PC-3 (cell line): ENCODE data around the gene ELOVL2. TPM values are rescaled to one million over a fixed set of nuclear protein-coding genes. Genes with fewer than 3 reads are reported as not detected.
A peak's percentile ranks its signal among the peaks of the same experiment; 100 is the strongest.

Experiments used
- ATAC-seq: fragments of 200-7000 bp; cut with Tn5 transposase; 2 replicates; pipeline ENCODE4 v1.9.1; 2020; ENCODE audit warnings: mild to moderate bottlenecking, moderate library complexity
- Bru-seq: library from RNA; stranded (reverse); fragments of 400-500 nt; gene quantifications from one replicate; lab custom pipeline; 2021; lab: Mats Ljungman, UMichigan
- BruChase-seq, 2 experiments: library from RNA; stranded (reverse); fragments of 400-500 nt; gene quantifications; one replicate each; lab custom pipeline; 2021; lab: Mats Ljungman, UMichigan
- BruUV-seq: library from RNA; stranded (reverse); fragments of 400-500 nt; replicated peaks from 2 replicates; lab custom pipeline; 2021; lab: Mats Ljungman, UMichigan
- CTCF ChIA-PET: fragments of 300-600 bp; sonication (Branson Sonifier 250); formaldehyde crosslinking; loops from one replicate; lab custom pipeline; 2022; ENCODE audit warnings: antibody characterized with exemption; lab: Charles Lee
- POLR2A ChIA-PET: fragments of 300-600 bp; sonication (Branson Sonifier 250); formaldehyde crosslinking; loops from one replicate; lab custom pipeline; 2022; ENCODE audit warnings: antibody characterized with exemption; ENCODE audit not compliant: unreplicated experiment; lab: Charles Lee
- DNase-seq: peaks from one replicate; pipeline ENCODE4 v3.0.0-alpha.2; 2015
- H2AFZ ChIP-seq: fragments of 300-600 bp; sonication (generic); 2 replicates; pipeline ENCODE4 v1.6.0; 2016; ENCODE audit warnings: antibody characterized with exemption, low read length
- H3F3A ChIP-seq: fragments of 300-600 bp; sonication (generic); one replicate; pipeline ENCODE4 v1.6.0; 2017; ENCODE audit warnings: antibody characterized with exemption, low read length, control low read depth, mild to moderate bottlenecking; ENCODE audit not compliant: unreplicated experiment
- H3K27ac ChIP-seq: fragments of 300-600 bp; sonication (generic); 2 replicates; pipeline ENCODE4 v1.5.1; 2016; ENCODE audit warnings: mild to moderate bottlenecking, low read length
- H3K27me3 ChIP-seq: fragments of 300-600 bp; sonication (generic); 2 replicates; pipeline ENCODE4 v1.6.1; 2016; ENCODE audit warnings: low read length, mixed read lengths
- H3K36me3 ChIP-seq: fragments of 300-600 bp; sonication (generic); 2 replicates; pipeline ENCODE4 v1.6.1; 2016; ENCODE audit warnings: low read depth, mixed run types, low read length, mixed read lengths
- H3K4me1 ChIP-seq: fragments of 300-600 bp; sonication (generic); 2 replicates; pipeline ENCODE4 v1.5.1; 2016; ENCODE audit warnings: low read length; ENCODE audit not compliant: insufficient read depth
- H3K4me2 ChIP-seq: fragments of 300-600 bp; sonication (generic); 2 replicates; pipeline ENCODE4 v1.6.0; 2016; ENCODE audit warnings: low read length
- H3K4me3 ChIP-seq: fragments of 300-600 bp; sonication (generic); 2 replicates; pipeline ENCODE4 v1.5.1; 2016; ENCODE audit warnings: mild to moderate bottlenecking, low read length, mixed read lengths
- H3K79me2 ChIP-seq: fragments of 300-600 bp; sonication (generic); 2 replicates; pipeline ENCODE4 v1.6.1; 2017; ENCODE audit warnings: low read length, mixed read lengths
- H3K9ac ChIP-seq: fragments of 300-600 bp; sonication (generic); 2 replicates; pipeline ENCODE4 v1.6.0; 2016; ENCODE audit warnings: mild to moderate bottlenecking, low read length
- H3K9me2 ChIP-seq: fragments of 300-600 bp; sonication (generic); replicated peaks from 2 replicates; pipeline ENCODE4 v1.6.1; 2016; ENCODE audit warnings: mixed run types, low read length, mixed read lengths
- H3K9me3 ChIP-seq: fragments of 300-600 bp; sonication (generic); 2 replicates; pipeline ENCODE4 v1.6.1; 2016; ENCODE audit warnings: low read length, mixed read lengths
- H4K20me1 ChIP-seq: fragments of 300-600 bp; sonication (generic); 2 replicates; pipeline ENCODE4 v1.6.1; 2016; ENCODE audit warnings: low read length, mixed read lengths
- EZH2 ChIP-seq: fragments of 300-600 bp; sonication (generic); IDR thresholded peaks from one replicate; pipeline ENCODE4 v1.6.1; 2017; ENCODE audit warnings: antibody characterized with exemption, mild to moderate bottlenecking, low read length; ENCODE audit not compliant: unreplicated experiment
- EZH2phosphoT487 ChIP-seq: fragments of 300-600 bp; sonication (generic); IDR thresholded peaks from 2 replicates; pipeline ENCODE4 v1.6.1; 2018; ENCODE audit warnings: mild to moderate bottlenecking, antibody characterized with exemption, low read length, borderline replicate concordance
- intact Hi-C: fragments of 100-400 bp; cut with micrococcal nuclease; formaldehyde crosslinking; loops from 2 replicates; pipeline ENCODE4 v1.9.0; 2023
- long read RNA-seq: library from polyadenylated mRNA; unstranded; transcript quantifications from one replicate; pipeline ENCODE4 v2.0.0, GENCODE V29; 2021; ENCODE audit not compliant: unreplicated experiment
- total RNA-seq: library from RNA; depleted of rRNA; stranded (reverse); fragments of >200 nt; gene quantifications from 2 replicates; pipeline ENCODE4 v1.2.3, GENCODE V29; 2014; rRNA removed
- TF ChIP-seq, protein P1 (sequence below): fragments of 300-600 bp; sonication (generic); conservative IDR thresholded peaks from 2 replicates; pipeline ENCODE4 v1.5.1; 2017; ENCODE audit warnings: antibody characterized with exemption, low read depth, mild to moderate bottlenecking, low read length

The ELOVL2 gene, protein sequence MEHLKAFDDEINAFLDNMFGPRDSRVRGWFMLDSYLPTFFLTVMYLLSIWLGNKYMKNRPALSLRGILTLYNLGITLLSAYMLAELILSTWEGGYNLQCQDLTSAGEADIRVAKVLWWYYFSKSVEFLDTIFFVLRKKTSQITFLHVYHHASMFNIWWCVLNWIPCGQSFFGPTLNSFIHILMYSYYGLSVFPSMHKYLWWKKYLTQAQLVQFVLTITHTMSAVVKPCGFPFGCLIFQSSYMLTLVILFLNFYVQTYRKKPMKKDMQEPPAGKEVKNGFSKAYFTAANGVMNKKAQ
- total RNA-seq, result 0.91 and 1.8 TPM in 2 replicates
- Bru-seq, nascent RNA, result percentile 28 among the genes with signal in this experiment
- BruChase-seq, experiment 1, labeled RNA remaining after a 6-hour chase, result percentile 30 among the genes with signal in this experiment
- percentile 26 among the genes with signal in this experiment for BruChase-seq, experiment 2, labeled RNA remaining after a 2-hour chase
- long read RNA-seq, result 0 reads

DNA sequence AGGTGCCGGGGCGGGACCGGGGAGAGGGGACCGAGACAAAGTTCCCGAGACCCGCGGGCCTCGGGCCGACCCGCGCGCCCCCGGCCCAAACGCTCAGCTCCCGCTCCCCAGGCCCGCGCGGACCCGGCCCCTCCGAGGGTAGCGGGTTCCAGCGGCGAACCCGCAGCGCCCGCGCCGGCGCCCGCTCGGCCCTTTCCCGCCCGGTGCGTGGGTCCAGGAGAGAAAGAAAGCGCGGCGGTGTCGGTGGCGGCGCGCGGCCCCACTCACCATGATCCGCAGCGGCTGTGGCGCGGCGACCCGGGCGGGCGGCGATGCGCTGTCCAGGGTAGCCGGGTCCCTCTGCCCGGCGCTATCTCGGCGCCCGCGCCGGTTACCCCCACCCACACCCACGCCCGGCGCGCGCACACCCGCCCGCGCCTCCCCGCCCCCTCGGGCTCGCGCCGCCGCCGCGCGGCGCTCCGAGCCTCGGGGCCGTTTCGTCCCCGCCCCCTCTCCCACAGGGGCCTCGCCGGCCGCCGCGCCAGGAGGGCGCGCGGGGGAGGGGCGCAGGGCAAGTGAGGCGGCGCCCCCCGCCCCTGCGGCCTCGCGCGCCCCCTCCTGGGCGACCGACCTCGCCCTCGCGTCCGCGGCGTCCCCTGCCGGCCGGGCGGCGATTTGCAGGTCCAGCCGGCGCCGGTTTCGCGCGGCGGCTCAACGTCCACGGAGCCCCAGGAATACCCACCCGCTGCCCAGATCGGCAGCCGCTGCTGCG is at the start of gene ELOVL2:
TSS of gene ELOVL2 (minus strand) at position 345 of the 751 bp plus-strand sequence. CDS start at position 270, 75 bp downstream.
- Histone ChIP-seq H3K4me1 (peaks cover 5% of the 10 kb centered on the region; the same call in 1 of the 2 replicates), H3K9me2 (no peaks in the 10 kb centered on the region), H3K9me3 (no peaks in the 10 kb centered on the region), H3K9ac (no peak within 1 kb of the TSS), H3K36me3 (no peaks in the 10 kb centered on the region), H2AFZ (peak within 1 kb of the TSS; percentile 63), H3F3A (no peaks in the 10 kb centered on the region), H3K4me2 (peak within 1 kb of the TSS; percentile 80), H4K20me1 (no peaks in the 10 kb centered on the region), H3K4me3 (peak within 1 kb of the TSS; percentile 63), H3K27ac (no peak within 1 kb of the TSS), H3K79me2 (no peaks in the 10 kb centered on the region), H3K27me3 (peaks cover 35% of the 10 kb centered on the region)
- ChIA-PET POLR2A (no interaction called here), CTCF (interaction anchor here (0.6 kb wide), 1 partner anchor 568 kb away, joined by 3 read pairs; no protein-coding TSS in a partner anchor)
- DNase-seq, result peak; percentile 48
- intact Hi-C loops, result no loop called here
- TF ChIP-seq, protein P1, sequence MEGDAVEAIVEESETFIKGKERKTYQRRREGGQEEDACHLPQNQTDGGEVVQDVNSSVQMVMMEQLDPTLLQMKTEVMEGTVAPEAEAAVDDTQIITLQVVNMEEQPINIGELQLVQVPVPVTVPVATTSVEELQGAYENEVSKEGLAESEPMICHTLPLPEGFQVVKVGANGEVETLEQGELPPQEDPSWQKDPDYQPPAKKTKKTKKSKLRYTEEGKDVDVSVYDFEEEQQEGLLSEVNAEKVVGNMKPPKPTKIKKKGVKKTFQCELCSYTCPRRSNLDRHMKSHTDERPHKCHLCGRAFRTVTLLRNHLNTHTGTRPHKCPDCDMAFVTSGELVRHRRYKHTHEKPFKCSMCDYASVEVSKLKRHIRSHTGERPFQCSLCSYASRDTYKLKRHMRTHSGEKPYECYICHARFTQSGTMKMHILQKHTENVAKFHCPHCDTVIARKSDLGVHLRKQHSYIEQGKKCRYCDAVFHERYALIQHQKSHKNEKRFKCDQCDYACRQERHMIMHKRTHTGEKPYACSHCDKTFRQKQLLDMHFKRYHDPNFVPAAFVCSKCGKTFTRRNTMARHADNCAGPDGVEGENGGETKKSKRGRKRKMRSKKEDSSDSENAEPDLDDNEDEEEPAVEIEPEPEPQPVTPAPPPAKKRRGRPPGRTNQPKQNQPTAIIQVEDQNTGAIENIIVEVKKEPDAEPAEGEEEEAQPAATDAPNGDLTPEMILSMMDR, result peak; percentile 71
- TF ChIP-seq EZH2phosphoT487, result peak; percentile 17; the same call in 1 of the 2 replicates
- TF ChIP-seq EZH2, result peak; percentile 35
- BruUV-seq, result no TSS peak
- peak; percentile 87 for ATAC-seq

DNA sequence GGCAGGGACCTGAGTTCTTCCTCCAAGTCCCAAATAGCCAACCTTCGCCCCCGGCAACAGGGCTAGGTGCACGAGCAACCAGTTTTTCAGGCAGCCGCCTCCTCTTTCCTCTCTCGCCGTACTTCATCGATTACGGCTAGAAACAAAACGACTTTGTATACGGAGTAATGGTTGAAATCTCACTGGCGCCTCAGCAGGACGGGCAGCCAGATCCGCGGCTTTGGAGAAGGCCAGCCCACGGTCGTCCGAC is 49.2 kb upstream of the ELOVL2 start:
- POLR2A ChIA-PET, result interaction anchor here (0.6 to 1.0 kb wide), 3 partner anchors 114 to 403 kb away, joined by 3 read pairs; partner anchors contain the start of gene NEDD9
- Histone ChIP-seq H3K4me3 (peak overlapping the region; percentile 96), H3K36me3 (no peaks in the 10 kb centered on the region), H3K9me3 (no peaks in the 10 kb centered on the region), H3K4me1 (peaks cover 18% of the 10 kb centered on the region), H3K9me2 (no peaks in the 10 kb centered on the region), H4K20me1 (no peaks in the 10 kb centered on the region), H3K9ac (peak overlapping the region; percentile 94), H3K79me2 (peaks cover 42% of the 10 kb centered on the region), H3K27ac (peak overlapping the region; percentile 69), H2AFZ (peak overlapping the region; percentile 98), H3K4me2 (peak overlapping the region; percentile 93), H3F3A (no peaks in the 10 kb centered on the region), H3K27me3 (no peaks in the 10 kb centered on the region)
- DNase-seq (no peak), ATAC-seq (peak; percentile 4)
- BruUV-seq, result no TSS peak
- TF ChIP-seq, protein P1, result no peak
- TF ChIP-seq EZH2phosphoT487 (no peak), EZH2 (no peak)
- CTCF ChIA-PET, result no interaction called here
- intact Hi-C loops, result loop anchor here (5.0 to 10.0 kb wide), 2 partner anchors 142 to 484 kb away; partner anchors contain the start of gene NEDD9
